Activated CD8-positive, alpha-beta memory T cell treated with anti-CD3 and anti-CD28 coated beads, Interleukin-2, amount 50 U/mL, for 1 hour (primary cell): ENCODE measurements around the gene ST6GALNAC2.
A peak's percentile ranks its signal among the peaks of the same experiment; 100 is the strongest.

Experiments used
- DNase-seq: peaks from one replicate; pipeline ENCODE4 v3.0.0-alpha.2; 2020; ENCODE audit errors: extremely low read depth

The ST6GALNAC2 gene

GRCh38 chr17:76556765-76557367 is 28.8 kb downstream of the ST6GALNAC2 start:
- no peak for DNase-seq

- DNase-seq = no peak
Observed at GRCh38 chr17:76554131-76554530, 31.5 kb downstream of the ST6GALNAC2 start.

GRCh38 chr17:76553178-76553908 is 32.3 kb downstream of the ST6GALNAC2 start:
- DNase-seq = no peak

- no peak for DNase-seq
Observed at GRCh38 chr17:76551685-76552084, 34.0 kb downstream of the ST6GALNAC2 start.

GRCh38 chr17:76550712-76551615 is 34.7 kb downstream of the ST6GALNAC2 start:
- no peak for DNase-seq

GRCh38 chr17:76549539-76549938 is 36.1 kb downstream of the ST6GALNAC2 start:
- DNase-seq = no peak

GRCh38 chr17:76549215-76549518 is 36.5 kb downstream of the ST6GALNAC2 start:
- DNase-seq = no peak

- DNase-seq = no peak
Observed at GRCh38 chr17:76548378-76549214, 37.1 kb downstream of the ST6GALNAC2 start.

- no peak for DNase-seq
Observed at GRCh38 chr17:76547642-76548202, 37.9 kb downstream of the ST6GALNAC2 start.

GRCh38 chr17:76547183-76547641 is 38.4 kb downstream of the ST6GALNAC2 start:
- peak; percentile 53 for DNase-seq

- no peak for DNase-seq
Observed at GRCh38 chr17:76546556-76547182, 39.0 kb downstream of the ST6GALNAC2 start.

GRCh38 chr17:76545918-76546555 is 39.6 kb downstream of the ST6GALNAC2 start:
- no peak for DNase-seq

GRCh38 chr17:76544546-76545365 is 40.9 kb downstream of the ST6GALNAC2 start:
- DNase-seq = no peak

GRCh38 chr17:76543826-76544545 is 41.7 kb downstream of the ST6GALNAC2 start:
- DNase-seq = no peak

GRCh38 chr17:76543482-76543825 is 42.2 kb downstream of the ST6GALNAC2 start:
- DNase-seq = no peak

- DNase-seq = no peak
Observed at GRCh38 chr17:76542984-76543383, 42.7 kb downstream of the ST6GALNAC2 start.

GRCh38 chr17:76542566-76542971 is 43.1 kb downstream of the ST6GALNAC2 start:
- DNase-seq = no peak

GRCh38 chr17:76541739-76542454 is 43.8 kb downstream of the ST6GALNAC2 start:
- DNase-seq = no peak
